ENCODE results near the gene EVC2.

GRCh38 chr4:5710961-5711478, 2.7 kb upstream of the EVC2 start, which contains the start of gene EVC:
- TF ChIP-seq BACH2 (CRISPR knock-in tag; IDR thresholded peaks at IDR 0.05; ENCODE audit: borderline replicate concordance) (no peak), SNAI2 (CRISPR knock-in tag; IDR thresholded peaks at IDR 0.05) (no peak), RARB (CRISPR knock-in tag; IDR thresholded peaks at IDR 0.05) (no peak)

Measured in SK-N-SH treated with all-trans-retinoic acid at 6 μM for 48 hours (cell line).